HAP-1 (cell line): ENCODE measurements around the gene USP6.
"Not testable (repeated sequence)": the region's sequence is repeated elsewhere in the genome, so short reads cannot be mapped to it uniquely, and the experiment has no call there.

Experiments used
- DNase-seq, 2 experiments: peaks; one replicate each; pipeline ENCODE4 v3.0.0-alpha.2; 2016 to 2020; ENCODE audit warnings: low spot score in 2 of 2
- H3K27me3 ChIP-seq: fragments of 250-450 bp; sonication (Bioruptor Pico); 2 replicates; pipeline ENCODE4 v1.5.1; 2020; ENCODE audit warnings: low read depth, mild to moderate bottlenecking, moderate library complexity
- H3K36me3 ChIP-seq: fragments of 250-450 bp; sonication (Bioruptor Pico); replicated peaks from 2 replicates; pipeline ENCODE4 v1.5.1; 2020; ENCODE audit warnings: mild to moderate bottlenecking
- H3K4me1 ChIP-seq: fragments of 250-450 bp; sonication (Bioruptor Pico); 2 replicates; pipeline ENCODE4 v1.5.1; 2020; ENCODE audit warnings: mild to moderate bottlenecking
- H3K4me3 ChIP-seq: fragments of 250-450 bp; sonication (Bioruptor Pico); 2 replicates; pipeline ENCODE4 v1.5.1; 2020; ENCODE audit warnings: mild to moderate bottlenecking, moderate library complexity
- H3K9me3 ChIP-seq: fragments of 250-450 bp; sonication (Bioruptor Pico); 2 replicates; pipeline ENCODE4 v1.5.1; 2020; ENCODE audit warnings: mild to moderate bottlenecking, moderate library complexity
- in situ Hi-C: fragments of 300-500 bp; cut with MboI; formaldehyde crosslinking; loops from 3 replicates; pipeline ENCODE4 v1.14.3; 2020; ENCODE audit warnings: low sequenced_read_pairs, inconsistent platforms, mixed read lengths

USP6 gene

DNA sequence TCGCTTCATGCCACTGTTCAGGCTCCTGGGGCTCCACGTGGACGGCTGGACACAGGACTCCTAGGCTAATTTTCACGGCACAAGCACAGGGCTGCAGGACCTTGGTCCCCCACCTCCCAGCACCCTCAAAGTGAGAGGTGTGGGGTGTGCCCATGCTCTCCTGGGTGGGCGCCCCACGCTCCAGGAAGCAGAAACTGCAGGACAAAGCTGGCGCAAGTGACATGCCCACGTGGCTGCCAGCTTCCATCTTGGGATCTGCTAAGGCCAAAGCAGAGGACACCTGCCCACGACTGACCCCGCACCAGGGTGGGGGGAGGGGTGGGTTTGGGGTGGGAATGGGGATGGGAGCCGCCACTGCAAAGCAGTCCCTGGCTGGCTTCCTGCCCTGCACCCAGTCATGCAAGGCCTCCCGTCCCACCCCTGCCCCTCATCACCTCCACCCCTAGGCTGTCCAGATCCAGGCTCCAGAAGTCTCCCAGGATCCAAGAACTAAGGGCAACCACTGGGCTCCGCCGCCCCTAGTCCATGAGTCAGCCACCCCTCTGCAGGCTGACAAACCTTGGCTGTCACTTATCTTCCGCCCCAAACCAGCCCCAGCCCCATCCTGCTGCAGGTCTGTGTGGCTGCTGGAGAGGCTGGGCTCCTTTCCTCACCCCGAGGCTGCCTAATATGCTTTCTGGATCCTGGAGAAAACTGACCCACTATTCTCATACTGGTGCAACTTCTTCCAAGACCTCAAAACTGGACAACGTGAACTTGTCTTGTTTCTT lies 11.1 kb downstream of the USP6 start:
- peak in 1 of 2 experiments; percentile 5 for DNase-seq
- H3K9me3 ChIP-seq = no peaks in the 10 kb centered on the region
- in situ Hi-C loops = no loop called here
- no peaks in the 10 kb centered on the region for H3K36me3 ChIP-seq
- H3K4me3 ChIP-seq = no peak overlapping the region
- H3K4me1 ChIP-seq = no peaks in the 10 kb centered on the region
- H3K27me3 ChIP-seq = no peaks in the 10 kb centered on the region

GRCh38 chr17:5127910-5128309 lies 12.1 kb downstream of the USP6 start:
- Histone ChIP-seq H3K4me1 (no peaks in the 10 kb centered on the region), H3K4me3 (no peak overlapping the region), H3K36me3 (no peaks in the 10 kb centered on the region), H3K9me3 (no peaks in the 10 kb centered on the region), H3K27me3 (no peaks in the 10 kb centered on the region)
- no peak for DNase-seq
- in situ Hi-C loops = no loop called here

DNA sequence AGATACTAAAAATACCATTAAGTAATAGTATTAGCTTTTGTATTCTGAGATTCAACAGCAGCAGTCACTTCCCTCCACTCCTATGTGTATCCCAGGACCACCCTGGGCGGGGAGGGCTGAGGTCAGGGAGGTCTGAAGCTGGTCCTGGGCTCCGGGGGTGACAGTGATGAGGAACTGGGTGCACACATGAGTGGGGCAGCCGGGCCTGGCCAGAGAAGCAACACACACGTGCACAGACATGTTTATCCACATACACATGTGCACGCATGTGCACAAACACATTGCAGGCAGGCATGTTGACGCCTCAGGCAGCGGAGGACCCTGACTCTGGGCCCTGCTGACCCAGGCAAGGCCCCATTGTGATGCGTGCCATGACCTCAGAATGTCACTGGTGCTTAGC lies 12.6 kb downstream of the USP6 start:
- DNase-seq, H3K4me1 ChIP-seq, H3K27me3 ChIP-seq, H3K36me3 ChIP-seq, H3K9me3 ChIP-seq, in situ Hi-C loops, H3K4me3 ChIP-seq: not testable (repeated sequence)

- Histone ChIP-seq H3K27me3 (no peaks in the 10 kb centered on the region), H3K9me3 (no peaks in the 10 kb centered on the region), H3K36me3 (no peaks in the 10 kb centered on the region), H3K4me3 (no peak overlapping the region), H3K4me1 (no peaks in the 10 kb centered on the region)
- in situ Hi-C loops = no loop called here
- DNase-seq = no peak
Measured at GRCh38 chr17:5128905-5129535, 13.2 kb downstream of the USP6 start.

- in situ Hi-C loops, H3K9me3 ChIP-seq, H3K36me3 ChIP-seq, H3K4me1 ChIP-seq, DNase-seq, H3K27me3 ChIP-seq, H3K4me3 ChIP-seq: not testable (repeated sequence)
Measured at GRCh38 chr17:5129770-5130169, 13.9 kb downstream of the USP6 start.

DNA sequence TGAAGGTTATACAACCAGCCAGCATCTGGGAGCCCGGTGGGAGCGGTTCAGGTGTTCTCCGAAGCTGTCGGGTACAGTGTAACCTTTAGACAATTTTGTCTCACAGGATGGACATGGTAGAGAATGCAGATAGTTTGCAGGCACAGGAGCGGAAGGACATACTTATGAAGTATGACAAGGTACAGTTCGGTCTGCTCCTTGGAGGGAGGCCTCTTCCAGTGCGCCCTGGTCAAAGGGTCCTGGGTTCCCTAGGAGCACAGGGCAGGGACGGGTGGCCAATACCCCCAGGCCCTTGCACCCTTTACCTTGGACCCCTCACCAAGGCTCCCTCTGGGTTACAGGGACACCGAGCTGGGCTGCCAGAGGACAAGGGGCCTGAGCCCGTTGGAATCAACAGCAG lies 14.4 kb downstream of the USP6 start:
- H3K36me3 ChIP-seq, DNase-seq, in situ Hi-C loops, H3K9me3 ChIP-seq, H3K4me3 ChIP-seq, H3K4me1 ChIP-seq, H3K27me3 ChIP-seq: not testable (repeated sequence)

DNA sequence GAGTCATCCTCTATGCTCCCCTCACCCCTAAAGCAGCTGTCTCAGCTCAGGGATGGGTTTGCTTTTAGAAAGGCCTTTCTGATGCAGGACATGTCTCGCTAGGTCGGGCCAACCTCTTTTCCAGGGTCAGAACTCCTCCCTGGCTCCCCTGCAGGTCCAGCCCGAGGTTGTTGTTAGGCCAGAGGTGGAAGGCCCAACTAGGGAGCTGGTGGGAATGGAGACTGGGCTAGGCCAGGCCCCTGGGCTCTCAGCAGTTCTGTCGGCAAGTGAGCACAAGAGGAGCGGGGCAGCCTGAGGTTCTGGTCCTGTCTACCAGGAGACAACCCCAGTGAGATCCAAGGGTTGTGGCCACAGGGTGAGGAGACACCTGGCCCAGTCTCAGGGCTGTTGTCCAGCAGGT lies 14.9 kb downstream of the USP6 start:
- H3K27me3 ChIP-seq, H3K4me1 ChIP-seq, H3K4me3 ChIP-seq: not testable (repeated sequence)

DNA sequence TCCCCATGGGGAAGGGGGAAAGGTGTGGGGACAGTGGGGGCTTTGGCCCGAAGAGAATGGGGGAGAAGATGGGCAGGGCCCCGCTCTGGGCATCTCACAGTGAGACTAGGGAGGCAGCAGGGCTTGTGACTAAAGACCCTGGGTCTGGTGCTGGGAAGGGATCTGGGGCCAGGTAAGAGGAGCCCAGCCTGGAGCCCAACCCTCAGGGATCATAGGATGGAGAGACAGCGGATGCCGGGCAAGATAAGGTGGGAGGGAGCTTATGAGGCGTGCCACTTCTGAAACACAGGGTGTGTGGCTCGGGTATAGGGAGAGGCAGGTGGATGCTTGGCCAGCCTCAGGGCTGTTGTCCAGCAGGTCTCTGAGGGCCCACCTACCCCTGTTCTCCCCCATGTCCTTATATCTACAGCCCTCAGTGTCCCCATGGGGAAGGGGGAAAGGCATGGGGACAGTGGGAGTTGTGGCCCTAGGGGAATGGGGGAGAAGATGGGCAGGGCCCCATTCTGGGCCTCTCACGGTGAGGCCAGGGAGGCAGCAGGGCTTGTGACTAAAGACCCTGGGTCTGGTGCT lies 15.4 kb downstream of the USP6 start:
- in situ Hi-C loops = no loop called here
- DNase-seq = no peak

More for the DNA sequence above, 14.9 kb downstream of the USP6 start:
- H3K9me3 ChIP-seq, DNase-seq, H3K36me3 ChIP-seq, in situ Hi-C loops: not testable (repeated sequence)

DNA sequence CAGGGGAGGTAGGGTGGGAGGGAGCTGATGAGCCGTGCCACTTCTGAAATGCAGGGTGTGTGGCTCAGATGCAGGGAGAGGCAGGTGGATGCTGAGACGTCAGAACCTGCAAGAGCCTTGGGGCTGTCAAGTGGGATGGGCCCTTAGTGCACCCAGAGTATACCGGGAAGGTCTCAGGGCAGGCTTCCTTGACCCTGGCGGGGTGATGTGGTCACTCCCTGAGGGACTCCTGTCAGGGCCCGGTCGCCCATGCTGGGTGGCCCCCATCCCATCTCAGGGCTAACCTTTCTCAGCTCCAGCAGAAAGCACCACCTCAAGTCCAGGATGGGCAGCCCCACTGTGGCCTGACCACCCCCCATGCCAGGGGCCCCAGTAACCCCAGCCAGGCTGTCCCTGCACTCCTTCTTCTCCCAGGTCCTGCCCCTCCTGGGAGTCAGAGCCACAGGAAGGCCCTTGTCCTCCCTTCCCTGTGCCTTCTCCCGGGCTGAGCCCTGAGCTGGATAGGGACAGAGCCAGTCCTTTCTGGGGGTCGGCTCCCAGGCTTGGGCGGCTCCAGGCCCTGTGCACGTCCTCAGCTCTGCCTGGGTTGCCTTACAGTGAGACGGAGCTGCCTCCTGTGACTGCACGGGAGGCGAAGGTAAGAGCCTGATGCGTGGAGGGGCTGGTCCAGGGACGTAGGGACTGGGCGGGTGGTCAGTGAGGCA lies 16.1 kb downstream of the USP6 start:
- in situ Hi-C loops, H3K36me3 ChIP-seq, DNase-seq, H3K9me3 ChIP-seq, H3K4me1 ChIP-seq, H3K27me3 ChIP-seq, H3K4me3 ChIP-seq: not testable (repeated sequence)

More for the DNA sequence above, 15.4 kb downstream of the USP6 start:
- Histone ChIP-seq H3K4me1 (no peaks in the 10 kb centered on the region), H3K4me3 (no peak overlapping the region), H3K27me3 (no peaks in the 10 kb centered on the region), H3K36me3 (no peaks in the 10 kb centered on the region), H3K9me3 (no peaks in the 10 kb centered on the region)

GRCh38 chr17:5132503-5133225 lies 16.8 kb downstream of the USP6 start:
- H3K27me3 ChIP-seq, DNase-seq, H3K36me3 ChIP-seq, H3K4me1 ChIP-seq, H3K9me3 ChIP-seq, in situ Hi-C loops, H3K4me3 ChIP-seq: not testable (repeated sequence)

DNA sequence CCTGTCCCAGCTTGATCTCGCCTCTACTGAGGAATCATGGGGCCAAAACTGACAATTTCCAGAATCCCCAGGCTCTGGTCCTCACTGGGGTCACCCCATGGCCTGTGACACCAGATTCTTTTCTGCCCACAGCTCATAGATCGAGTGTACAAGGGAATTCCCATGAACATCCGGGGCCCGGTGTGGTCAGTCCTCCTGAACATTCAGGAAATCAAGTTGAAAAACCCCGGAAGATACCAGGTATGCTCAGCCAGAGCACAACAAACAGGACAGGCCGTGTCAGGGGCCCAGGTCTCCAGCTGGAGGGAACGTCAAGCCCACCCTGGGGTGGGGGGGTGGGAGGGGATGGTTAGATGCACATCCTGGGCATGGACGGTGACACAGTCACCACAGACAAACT lies 17.5 kb downstream of the USP6 start:
- in situ Hi-C loops = no loop called here

DNA sequence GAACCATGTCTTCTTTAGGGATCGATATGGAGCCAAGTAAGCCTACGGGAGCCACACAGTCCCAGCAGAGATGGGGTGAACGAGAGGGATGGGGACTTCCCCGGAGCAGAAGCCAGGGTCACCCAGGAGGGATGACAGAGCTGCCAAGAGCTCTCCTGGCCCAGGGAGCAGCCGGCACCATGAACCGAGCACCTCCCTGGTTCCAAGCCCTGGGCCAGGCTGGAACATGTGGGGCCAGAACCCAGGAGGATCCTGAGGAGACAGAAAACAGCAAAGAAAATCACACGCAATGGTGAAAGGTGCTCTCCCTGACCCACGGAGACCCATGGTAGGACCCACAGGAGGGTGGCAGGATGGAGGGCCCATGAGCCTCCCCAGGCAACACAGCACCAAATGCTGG lies 18.1 kb downstream of the USP6 start:
- H3K36me3 ChIP-seq, H3K4me3 ChIP-seq, H3K27me3 ChIP-seq, in situ Hi-C loops, H3K9me3 ChIP-seq, H3K4me1 ChIP-seq: not testable (repeated sequence)
- DNase-seq = peak in 1 of 2 experiments; percentile 5

More for the DNA sequence above, 17.5 kb downstream of the USP6 start:
- no peaks in the 10 kb centered on the region for H3K27me3 ChIP-seq
- no peaks in the 10 kb centered on the region for H3K9me3 ChIP-seq
- H3K36me3 ChIP-seq = no peaks in the 10 kb centered on the region
- no peaks in the 10 kb centered on the region for H3K4me1 ChIP-seq
- DNase-seq = no peak
- H3K4me3 ChIP-seq = no peak overlapping the region

DNA sequence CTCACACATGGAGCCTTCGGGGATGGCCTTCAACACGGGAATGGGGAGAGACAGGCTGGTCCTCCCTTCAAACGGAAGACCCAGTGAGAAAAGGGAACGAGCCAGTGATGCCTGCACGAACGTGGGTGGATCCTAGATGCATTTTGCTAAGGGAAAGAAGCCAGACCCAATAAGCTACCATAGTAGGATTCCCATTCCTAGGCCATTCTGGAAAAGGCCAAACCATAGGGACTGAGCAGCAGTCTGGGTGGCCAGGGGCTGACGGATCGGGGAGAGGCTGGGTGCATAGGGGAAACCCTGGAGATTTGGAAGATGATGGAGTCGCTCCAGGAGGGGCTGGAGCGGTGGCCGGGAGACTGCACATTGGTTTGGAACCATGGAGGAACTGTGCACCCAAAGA lies 18.7 kb downstream of the USP6 start:
- H3K4me1 ChIP-seq, H3K9me3 ChIP-seq, H3K27me3 ChIP-seq, in situ Hi-C loops, H3K36me3 ChIP-seq, H3K4me3 ChIP-seq: not testable (repeated sequence)
- DNase-seq = peak in 1 of 2 experiments; percentile 2
